ENCODE data around the gene COL4A2.

Gene COL4A2

DNA sequence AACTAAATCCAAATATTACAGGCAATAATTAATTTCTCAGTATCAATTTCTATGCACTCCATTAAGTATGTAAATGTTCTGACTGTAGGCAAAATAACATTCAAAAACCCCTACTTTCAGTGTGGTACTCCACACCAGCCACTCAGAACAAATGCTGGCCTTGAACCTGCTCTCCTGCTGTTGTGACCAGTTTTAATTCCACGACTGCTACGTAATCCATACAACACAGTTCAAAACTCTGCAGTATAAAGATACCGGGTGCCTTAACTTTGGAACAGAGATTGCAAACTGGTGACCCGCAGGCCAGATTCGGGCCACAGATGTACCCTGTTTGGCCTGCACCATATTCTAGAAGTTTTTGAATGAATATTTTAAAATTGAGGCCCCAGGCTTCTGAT, 30.5 kb upstream of the COL4A2 start:
- DNase-seq = no peak
- Histone ChIP-seq H3K4me3 (ENCODE audit: low read length) (no peak overlapping the region), H3F3A (ENCODE audit: insufficient read depth, low read length) (no peaks in the 10 kb centered on the region), H2AFZ (ENCODE audit: low read length) (no peak overlapping the region), H4K20me1 (ENCODE audit: insufficient read depth, low read length) (no peaks in the 10 kb centered on the region), H3K9me3 (replicated peaks; ENCODE audit: insufficient read depth, low read length) (no peaks in the 10 kb centered on the region), H3K9me2 (replicated peaks; ENCODE audit: insufficient read depth, low read length) (no peaks in the 10 kb centered on the region), H3K9ac (ENCODE audit: low read length) (no peak overlapping the region), H3K79me2 (ENCODE audit: low read length) (no peaks in the 10 kb centered on the region), H3K4me1 (ENCODE audit: low read length) (no peaks in the 10 kb centered on the region), H3K27ac (ENCODE audit: low read length) (no peak overlapping the region), H3K27me3 (replicated peaks; ENCODE audit: insufficient read depth, low read length) (no peaks in the 10 kb centered on the region), H3K4me2 (ENCODE audit: low read depth, low read length) (no peak overlapping the region), H3K36me3 (replicated peaks; ENCODE audit: insufficient read depth, low read length) (no peaks in the 10 kb centered on the region)
- TF ChIP-seq, protein P1, sequence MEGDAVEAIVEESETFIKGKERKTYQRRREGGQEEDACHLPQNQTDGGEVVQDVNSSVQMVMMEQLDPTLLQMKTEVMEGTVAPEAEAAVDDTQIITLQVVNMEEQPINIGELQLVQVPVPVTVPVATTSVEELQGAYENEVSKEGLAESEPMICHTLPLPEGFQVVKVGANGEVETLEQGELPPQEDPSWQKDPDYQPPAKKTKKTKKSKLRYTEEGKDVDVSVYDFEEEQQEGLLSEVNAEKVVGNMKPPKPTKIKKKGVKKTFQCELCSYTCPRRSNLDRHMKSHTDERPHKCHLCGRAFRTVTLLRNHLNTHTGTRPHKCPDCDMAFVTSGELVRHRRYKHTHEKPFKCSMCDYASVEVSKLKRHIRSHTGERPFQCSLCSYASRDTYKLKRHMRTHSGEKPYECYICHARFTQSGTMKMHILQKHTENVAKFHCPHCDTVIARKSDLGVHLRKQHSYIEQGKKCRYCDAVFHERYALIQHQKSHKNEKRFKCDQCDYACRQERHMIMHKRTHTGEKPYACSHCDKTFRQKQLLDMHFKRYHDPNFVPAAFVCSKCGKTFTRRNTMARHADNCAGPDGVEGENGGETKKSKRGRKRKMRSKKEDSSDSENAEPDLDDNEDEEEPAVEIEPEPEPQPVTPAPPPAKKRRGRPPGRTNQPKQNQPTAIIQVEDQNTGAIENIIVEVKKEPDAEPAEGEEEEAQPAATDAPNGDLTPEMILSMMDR (IDR thresholded peaks at IDR 0.05; ENCODE audit: low read length) = no peak
- no peak for TF ChIP-seq EZH2 (optimal IDR thresholded peaks at IDR 0.05; ENCODE audit: low read depth, low read length)
- no peak for TF ChIP-seq EZH2phosphoT487 (IDR thresholded peaks at IDR 0.05; ENCODE audit: low read length)

DNA sequence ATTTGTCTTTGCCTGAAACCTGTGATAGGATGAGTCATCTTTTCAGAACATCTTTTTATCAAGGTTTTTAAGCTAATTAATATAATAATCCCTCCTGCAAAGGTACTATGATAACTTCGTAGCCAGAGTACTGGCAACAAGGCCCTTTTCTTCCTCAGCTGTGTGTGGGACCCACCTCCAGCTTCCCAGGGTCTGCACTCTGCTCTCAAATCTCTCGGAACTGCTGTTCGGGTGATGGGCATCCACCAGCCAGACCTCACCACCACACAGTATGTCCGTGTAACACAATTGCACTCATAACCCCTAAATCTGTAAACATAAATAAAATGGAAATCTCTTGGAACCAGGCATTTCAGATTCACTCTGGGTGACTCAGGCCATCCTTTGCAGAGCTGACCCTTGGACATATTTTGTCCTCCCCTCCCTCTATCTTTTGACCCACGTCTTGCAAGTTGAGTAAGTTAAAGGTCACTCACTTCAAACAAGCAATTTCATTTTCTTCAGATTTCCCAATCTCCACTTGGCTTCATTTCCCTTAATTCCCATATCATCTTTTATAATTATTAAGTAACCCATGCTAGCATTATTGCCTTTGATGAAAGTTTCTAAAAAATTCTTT, 29.6 kb upstream of the COL4A2 start:
- Histone ChIP-seq H4K20me1 (ENCODE audit: insufficient read depth, low read length) (no peaks in the 10 kb centered on the region), H3K4me2 (ENCODE audit: low read depth, low read length) (no peak overlapping the region), H3K27me3 (replicated peaks; ENCODE audit: insufficient read depth, low read length) (no peaks in the 10 kb centered on the region), H3K36me3 (replicated peaks; ENCODE audit: insufficient read depth, low read length) (no peaks in the 10 kb centered on the region), H3K4me3 (ENCODE audit: low read length) (no peak overlapping the region), H3K27ac (ENCODE audit: low read length) (no peak overlapping the region), H3K4me1 (ENCODE audit: low read length) (no peaks in the 10 kb centered on the region), H2AFZ (ENCODE audit: low read length) (no peak overlapping the region), H3K9me3 (replicated peaks; ENCODE audit: insufficient read depth, low read length) (no peaks in the 10 kb centered on the region), H3K79me2 (ENCODE audit: low read length) (no peaks in the 10 kb centered on the region), H3K9me2 (replicated peaks; ENCODE audit: insufficient read depth, low read length) (no peaks in the 10 kb centered on the region), H3F3A (ENCODE audit: insufficient read depth, low read length) (no peaks in the 10 kb centered on the region), H3K9ac (ENCODE audit: low read length) (no peak overlapping the region)
- TF ChIP-seq EZH2phosphoT487 (IDR thresholded peaks at IDR 0.05; ENCODE audit: low read length) = no peak
- TF ChIP-seq, protein P1 (IDR thresholded peaks at IDR 0.05; ENCODE audit: low read length) = no peak
- no peak for TF ChIP-seq EZH2 (optimal IDR thresholded peaks at IDR 0.05; ENCODE audit: low read depth, low read length)
- DNase-seq = no peak

DNA sequence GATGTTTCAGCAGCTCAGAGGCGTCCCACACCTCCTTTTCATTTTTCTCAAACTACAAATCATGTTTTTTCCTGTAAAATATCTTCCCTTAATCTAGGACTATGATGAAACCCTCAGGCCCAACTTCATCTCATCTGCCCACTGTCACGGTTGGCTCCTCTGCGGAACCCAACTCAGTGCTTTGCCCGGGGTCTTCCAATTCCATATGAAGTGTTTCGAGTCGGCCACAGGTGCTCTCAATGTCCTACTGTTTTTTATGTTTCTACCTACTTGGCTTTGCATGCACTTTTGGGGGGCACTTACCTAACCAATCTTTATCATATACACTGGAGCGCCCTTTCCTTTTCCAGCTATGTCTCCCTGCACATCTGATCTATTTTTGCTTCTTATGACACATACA, 28.2 kb upstream of the COL4A2 start:
- TF ChIP-seq EZH2phosphoT487 (IDR thresholded peaks at IDR 0.05; ENCODE audit: low read length) = no peak
- no peak for TF ChIP-seq EZH2 (optimal IDR thresholded peaks at IDR 0.05; ENCODE audit: low read depth, low read length)
- TF ChIP-seq, protein P1 (IDR thresholded peaks at IDR 0.05; ENCODE audit: low read length) = no peak
- Histone ChIP-seq H3K4me2 (ENCODE audit: low read depth, low read length) (no peak overlapping the region), H3K79me2 (ENCODE audit: low read length) (no peaks in the 10 kb centered on the region), H3K4me1 (ENCODE audit: low read length) (no peaks in the 10 kb centered on the region), H3K9ac (ENCODE audit: low read length) (no peak overlapping the region), H2AFZ (ENCODE audit: low read length) (no peak overlapping the region), H3K36me3 (replicated peaks; ENCODE audit: insufficient read depth, low read length) (no peaks in the 10 kb centered on the region), H4K20me1 (ENCODE audit: insufficient read depth, low read length) (no peaks in the 10 kb centered on the region), H3K9me2 (replicated peaks; ENCODE audit: insufficient read depth, low read length) (no peaks in the 10 kb centered on the region), H3K27me3 (replicated peaks; ENCODE audit: insufficient read depth, low read length) (no peaks in the 10 kb centered on the region), H3K27ac (ENCODE audit: low read length) (no peak overlapping the region), H3K9me3 (replicated peaks; ENCODE audit: insufficient read depth, low read length) (no peaks in the 10 kb centered on the region), H3K4me3 (ENCODE audit: low read length) (no peak overlapping the region), H3F3A (ENCODE audit: insufficient read depth, low read length) (no peaks in the 10 kb centered on the region)
- no peak for DNase-seq

All from MM.1S (cell line).